HepG2 (cell line): ENCODE results near the gene SLC2A10. TPM values are rescaled to one million over a fixed set of nuclear protein-coding genes. Genes with fewer than 3 reads are reported as not detected.

Source experiments
- E2F1 ChIP-seq: sonication (generic); formaldehyde crosslinking; IDR thresholded peaks from 2 replicates; pipeline ENCODE4 v1.5.0; 2020; ENCODE audit warnings: missing genetic modification reagents
- FOXA1 ChIP-seq, 2 experiments: fragments of 450-650 bp in 1 of 2; sonication (generic) in 1 of 2; formaldehyde crosslinking in 1 of 2; IDR thresholded peaks; 2 replicates each; pipeline versions ENCODE4 v1.4.0 to v1.6.1; 2016 to 2020; ENCODE audit warnings: missing genetic modification reagents in 1 of 2
- MIER3 ChIP-seq: IDR thresholded peaks from 2 replicates; pipeline ENCODE4 v1.6.1; 2016; ENCODE audit warnings: missing compliant biosample characterization, borderline replicate concordance
- MTA1 ChIP-seq: sonication (generic); formaldehyde crosslinking; IDR thresholded peaks from 2 replicates; pipeline ENCODE4 v1.4.0; 2020; ENCODE audit warnings: missing genetic modification reagents, mild to moderate bottlenecking, borderline replicate concordance
- NFATC3 ChIP-seq: sonication (generic); formaldehyde crosslinking; IDR thresholded peaks from 2 replicates; pipeline ENCODE4 v1.5.1; 2020; ENCODE audit warnings: mild to moderate bottlenecking, missing genetic modification reagents
- PATZ1 ChIP-seq: sonication (generic); formaldehyde crosslinking; IDR thresholded peaks from 2 replicates; pipeline ENCODE4 v1.4.0; 2020; ENCODE audit warnings: missing genetic modification reagents
- SAP130 ChIP-seq: IDR thresholded peaks from 2 replicates; pipeline ENCODE4 v1.6.1; 2016; ENCODE audit warnings: low read depth
- SRY ChIP-seq: sonication (generic); formaldehyde crosslinking; IDR thresholded peaks from 2 replicates; pipeline ENCODE4 v1.8.0; 2022; ENCODE audit warnings: mild to moderate bottlenecking, missing genetic modification reagents
- ZFP41 ChIP-seq: sonication (generic); formaldehyde crosslinking; IDR thresholded peaks from 2 replicates; pipeline ENCODE4 v1.4.0; 2020; ENCODE audit warnings: mild to moderate bottlenecking, missing genetic modification reagents, borderline replicate concordance
- ZNF33B ChIP-seq: sonication (generic); formaldehyde crosslinking; IDR thresholded peaks from 2 replicates; pipeline ENCODE4 v1.5.1; 2020; ENCODE audit warnings: mild to moderate bottlenecking, missing genetic modification reagents
- ZNF34 ChIP-seq: sonication (generic); formaldehyde crosslinking; IDR thresholded peaks from 2 replicates; pipeline ENCODE4 v1.4.0; 2020; ENCODE audit warnings: mild to moderate bottlenecking, missing genetic modification reagents, borderline replicate concordance
- ZNF431 ChIP-seq: sonication (generic); formaldehyde crosslinking; IDR thresholded peaks from 2 replicates; pipeline ENCODE4 v1.9.0; 2022; ENCODE audit warnings: missing genetic modification reagents, low read depth, mild to moderate bottlenecking, borderline replicate concordance
- ZNF513 ChIP-seq: sonication (generic); formaldehyde crosslinking; conservative IDR thresholded peaks from 2 replicates; pipeline ENCODE4 v1.5.0; 2020; ENCODE audit warnings: missing genetic modification reagents
- ZNF557 ChIP-seq: sonication (generic); formaldehyde crosslinking; IDR thresholded peaks from 2 replicates; pipeline ENCODE4 v1.4.0; 2020; ENCODE audit warnings: missing genetic modification reagents
- ZNF652 ChIP-seq: IDR thresholded peaks from 2 replicates; pipeline ENCODE4 v1.6.1; 2016; ENCODE audit warnings: low read depth, borderline replicate concordance
- ZNF660 ChIP-seq: sonication (generic); formaldehyde crosslinking; IDR thresholded peaks from 2 replicates; pipeline ENCODE4 v1.5.1; 2020; ENCODE audit warnings: mild to moderate bottlenecking, low read depth, missing genetic modification reagents, borderline replicate concordance
- ZNF7 ChIP-seq: IDR thresholded peaks from 2 replicates; pipeline ENCODE4 v1.6.1; 2016; ENCODE audit warnings: missing biosample characterization, missing genetic modification reagents
- ZNF766 ChIP-seq: sonication (generic); formaldehyde crosslinking; IDR thresholded peaks from 2 replicates; pipeline ENCODE4 v1.5.0; 2020; ENCODE audit warnings: missing genetic modification reagents, borderline replicate concordance
- ZUFSP ChIP-seq: sonication (generic); formaldehyde crosslinking; IDR thresholded peaks from 2 replicates; pipeline ENCODE4 v1.9.0; 2021; ENCODE audit warnings: missing genetic modification reagents, mild to moderate bottlenecking, borderline replicate concordance
- polyA plus RNA-seq, 8 experiments: library from polyadenylated mRNA; depleted of rRNA in 3 of 8; stranded (reverse) in 7 of 8; unstranded in 1 of 8; fragments of >200 nt; fragmentation: Illumina TruSeq in 4 of 8; extraction: Trizol in 4 of 8; gene quantifications; 2 replicates each; pipeline versions ENCODE4 v1.2.1 to v1.2.3, GENCODE V29; 2011 to 2016; ENCODE audit warnings: low read depth in 4 of 8, missing spikeins in 1 of 8, mixed read lengths in 1 of 8; ENCODE audit not compliant: insufficient read depth in 1 of 8
- total RNA-seq, 5 experiments: library from RNA; depleted of rRNA; stranded (reverse); fragments of >200 nt; fragmentation: Illumina TruSeq; extraction: Trizol; gene quantifications; 2 replicates each; pipeline ENCODE4 v1.2.3, GENCODE V29; 2016; ENCODE audit warnings: low read depth in 1 of 5
- TF ChIP-seq, protein P1 (sequence below): IDR thresholded peaks from 2 replicates; pipeline ENCODE4 v1.6.1; 2016
- TF ChIP-seq, protein P2 (sequence below): sonication (generic); formaldehyde crosslinking; IDR thresholded peaks from 2 replicates; pipeline ENCODE4 v1.5.0; 2020; ENCODE audit warnings: missing genetic modification reagents

SLC2A10 gene
- total and polyA plus RNA-seq, 2 of the 13 experiments (the other 11 are each of a cell fraction or from before 2014, with no cell fraction given), result 16.0 to 18.4 TPM

- no peak for TF ChIP-seq NFATC3 (CRISPR knock-in tag)
- TF ChIP-seq FOXA1 (IDR thresholded peaks at IDR 0.05), result no peak
- TF ChIP-seq FOXA1 (CRISPR knock-in tag; IDR thresholded peaks at IDR 0.05), result no peak
- no peak; the same call in 1 of the 2 replicates for TF ChIP-seq ZNF652 (CRISPR knock-in tag)
- TF ChIP-seq ZNF660, result no peak
- TF ChIP-seq ZNF7 (CRISPR knock-in tag), result 0 out of 2 replicates have a peak, but pooled peaks have one; percentile 6
- TF ChIP-seq ZNF557 (CRISPR knock-in tag), result no peak
- no peak for TF ChIP-seq ZNF34 (CRISPR knock-in tag)
- peak; percentile 32; the same call in 1 of the 2 replicates for TF ChIP-seq PATZ1
- peak; percentile 68; the same call in 1 of the 2 replicates for TF ChIP-seq MIER3 (CRISPR knock-in tag)
- no peak for TF ChIP-seq ZNF513 (CRISPR knock-in tag)
- TF ChIP-seq MTA1 (CRISPR knock-in tag), result no peak
- TF ChIP-seq, protein P1, sequence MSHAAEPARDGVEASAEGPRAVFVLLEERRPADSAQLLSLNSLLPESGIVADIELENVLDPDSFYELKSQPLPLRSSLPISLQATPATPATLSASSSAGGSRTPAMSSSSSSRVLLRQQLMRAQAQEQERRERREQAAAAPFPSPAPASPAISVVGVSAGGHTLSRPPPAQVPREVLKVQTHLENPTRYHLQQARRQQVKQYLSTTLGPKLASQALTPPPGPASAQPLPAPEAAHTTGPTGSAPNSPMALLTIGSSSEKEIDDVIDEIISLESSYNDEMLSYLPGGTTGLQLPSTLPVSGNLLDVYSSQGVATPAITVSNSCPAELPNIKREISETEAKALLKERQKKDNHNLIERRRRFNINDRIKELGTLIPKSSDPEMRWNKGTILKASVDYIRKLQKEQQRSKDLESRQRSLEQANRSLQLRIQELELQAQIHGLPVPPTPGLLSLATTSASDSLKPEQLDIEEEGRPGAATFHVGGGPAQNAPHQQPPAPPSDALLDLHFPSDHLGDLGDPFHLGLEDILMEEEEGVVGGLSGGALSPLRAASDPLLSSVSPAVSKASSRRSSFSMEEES (CRISPR knock-in tag), result no peak
- TF ChIP-seq SAP130 (CRISPR knock-in tag), result peak; percentile 34; the same call in 1 of the 2 replicates
- no peak for TF ChIP-seq ZNF766 (CRISPR knock-in tag)
- TF ChIP-seq ZUFSP (CRISPR knock-in tag), result no peak
- TF ChIP-seq, protein P2, sequence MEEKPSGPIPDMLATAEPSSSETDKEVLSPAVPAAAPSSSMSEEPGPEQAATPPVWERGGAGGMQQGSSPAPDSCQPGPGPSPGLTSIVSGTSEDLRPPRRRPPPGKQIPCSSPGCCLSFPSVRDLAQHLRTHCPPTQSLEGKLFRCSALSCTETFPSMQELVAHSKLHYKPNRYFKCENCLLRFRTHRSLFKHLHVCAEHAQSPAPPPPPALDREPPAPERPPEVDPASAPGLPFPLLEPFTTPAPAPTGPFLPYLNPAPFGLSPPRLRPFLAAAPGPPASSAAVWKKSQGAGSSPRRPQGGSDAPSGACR (CRISPR knock-in tag), result no peak
- TF ChIP-seq ZNF33B (CRISPR knock-in tag), result no peak
- no peak for TF ChIP-seq SRY (CRISPR knock-in tag)
- no peak for TF ChIP-seq ZFP41 (CRISPR knock-in tag)
- TF ChIP-seq ZNF431 (CRISPR knock-in tag), result no peak
- TF ChIP-seq E2F1, result no peak
Measured at GRCh38 chr20:46699651-46700359, 9.6 kb upstream of the SLC2A10 start (continued).
